ENCODE results near the gene LY86. TPM values are rescaled to one million over a fixed set of nuclear protein-coding genes. Genes with fewer than 3 reads are reported as not detected.

The LY86 gene
- polyA plus RNA-seq, 5 donors, result 2.1 to 3.8 (median 2.3) TPM

- DNase-seq, result no peak
Observed at GRCh38 chr6:6678811-6679210, 90.3 kb downstream of the LY86 start.

DNA sequence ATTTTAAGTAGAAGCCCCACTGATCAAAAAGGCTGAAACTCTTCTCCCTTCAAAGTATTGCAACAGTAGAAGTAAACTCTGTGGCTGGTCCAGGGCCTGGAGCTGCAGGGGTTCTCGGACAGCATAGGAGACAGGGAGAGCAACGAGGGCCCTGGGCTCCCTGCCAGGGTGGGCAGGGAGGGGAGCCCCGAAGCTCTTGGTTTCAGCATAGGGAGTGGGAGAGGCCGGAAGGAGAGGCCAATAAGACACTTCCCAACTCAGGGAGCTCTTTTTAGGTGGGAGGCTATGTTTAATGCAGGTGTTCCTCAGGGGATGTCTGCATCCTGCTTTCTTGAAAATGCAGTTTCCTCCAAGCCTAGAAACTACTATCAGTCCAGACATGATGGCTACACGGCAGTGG is 91.1 kb downstream of the LY86 start:
- DNase-seq, result no peak

- no peak for DNase-seq
Observed at GRCh38 chr6:6680526-6680925, 92.0 kb downstream of the LY86 start.

- no peak for DNase-seq
Observed at GRCh38 chr6:6681075-6681849, 92.7 kb downstream of the LY86 start.

DNA sequence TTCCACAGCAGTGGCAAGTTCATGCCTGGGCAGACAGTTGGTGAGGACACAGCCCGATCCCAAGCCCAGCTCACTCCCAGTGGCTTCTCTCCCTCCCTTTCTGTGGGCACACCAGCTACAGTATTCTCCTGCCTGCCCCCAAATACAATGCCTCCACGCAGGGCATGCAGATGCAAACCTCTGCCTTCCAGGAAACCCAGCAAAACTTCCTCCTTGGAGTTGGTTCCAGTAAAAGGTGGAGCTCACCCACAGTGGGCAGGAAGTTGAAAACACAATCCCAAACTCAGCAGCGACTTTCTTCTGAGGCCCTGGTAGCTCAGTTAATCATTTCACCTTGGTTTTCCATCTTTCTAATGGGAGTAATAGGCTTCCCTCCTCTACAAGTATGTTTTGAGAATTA is 93.7 kb downstream of the LY86 start:
- DNase-seq, result no peak

- no peak for DNase-seq
Observed at GRCh38 chr6:6683969-6684833, 95.7 kb downstream of the LY86 start.

DNA sequence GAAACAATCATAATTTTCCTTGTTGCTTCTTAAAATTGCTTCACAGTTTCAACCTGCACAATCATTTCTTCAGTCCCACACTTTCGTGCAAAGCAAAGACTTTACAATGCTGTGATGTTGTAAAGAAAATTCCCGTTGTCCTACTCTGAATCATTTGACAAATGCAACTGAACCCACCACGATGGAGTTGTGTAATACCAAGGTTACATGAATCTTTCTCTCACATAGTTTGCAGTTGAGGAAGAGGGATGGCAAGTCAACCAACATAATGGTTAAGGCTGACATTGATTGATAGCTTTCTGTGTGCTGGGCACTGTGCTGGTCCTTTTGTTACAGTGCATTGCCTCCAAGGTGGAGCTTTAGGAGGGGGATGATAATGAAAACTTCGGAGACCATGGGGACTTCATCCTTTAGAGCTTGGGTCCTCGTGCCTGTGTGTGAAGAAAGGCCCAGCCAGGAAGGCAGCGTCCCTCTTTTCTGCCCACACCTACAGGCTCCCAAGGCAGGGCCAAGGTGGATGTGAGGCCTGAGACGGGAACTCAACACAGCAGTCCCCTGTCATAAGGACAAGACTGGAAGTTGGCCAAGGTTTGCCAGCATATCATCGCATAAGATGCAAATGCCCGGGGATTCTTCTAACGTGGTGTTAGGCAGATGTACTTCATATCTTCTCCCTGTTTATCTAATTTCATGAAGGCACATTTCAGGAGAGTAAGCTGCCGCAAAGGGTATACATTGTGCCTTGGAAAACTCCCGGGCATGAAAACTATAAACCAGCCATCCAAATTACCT is 96.9 kb downstream of the LY86 start:
- no peak for DNase-seq

DNA sequence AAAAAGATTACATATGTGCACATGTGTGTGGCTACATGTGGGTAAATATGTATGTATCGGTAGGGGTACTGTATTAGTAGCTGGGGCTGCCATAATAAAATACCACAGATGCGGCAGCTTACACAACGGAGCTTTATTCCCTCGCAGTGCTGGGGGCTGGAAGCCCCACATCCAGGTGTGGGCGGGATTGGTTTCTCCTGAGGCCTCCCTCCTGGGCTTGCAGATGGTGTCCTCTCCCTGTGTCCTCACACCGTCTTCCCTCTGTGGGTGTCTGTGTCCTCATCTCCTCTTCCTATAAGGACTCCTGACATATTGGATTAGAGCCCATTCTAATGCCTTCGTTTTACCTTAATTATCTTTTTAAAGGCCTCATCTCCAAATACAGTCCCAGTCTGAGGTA is 97.7 kb downstream of the LY86 start:
- DNase-seq, result no peak

DNA sequence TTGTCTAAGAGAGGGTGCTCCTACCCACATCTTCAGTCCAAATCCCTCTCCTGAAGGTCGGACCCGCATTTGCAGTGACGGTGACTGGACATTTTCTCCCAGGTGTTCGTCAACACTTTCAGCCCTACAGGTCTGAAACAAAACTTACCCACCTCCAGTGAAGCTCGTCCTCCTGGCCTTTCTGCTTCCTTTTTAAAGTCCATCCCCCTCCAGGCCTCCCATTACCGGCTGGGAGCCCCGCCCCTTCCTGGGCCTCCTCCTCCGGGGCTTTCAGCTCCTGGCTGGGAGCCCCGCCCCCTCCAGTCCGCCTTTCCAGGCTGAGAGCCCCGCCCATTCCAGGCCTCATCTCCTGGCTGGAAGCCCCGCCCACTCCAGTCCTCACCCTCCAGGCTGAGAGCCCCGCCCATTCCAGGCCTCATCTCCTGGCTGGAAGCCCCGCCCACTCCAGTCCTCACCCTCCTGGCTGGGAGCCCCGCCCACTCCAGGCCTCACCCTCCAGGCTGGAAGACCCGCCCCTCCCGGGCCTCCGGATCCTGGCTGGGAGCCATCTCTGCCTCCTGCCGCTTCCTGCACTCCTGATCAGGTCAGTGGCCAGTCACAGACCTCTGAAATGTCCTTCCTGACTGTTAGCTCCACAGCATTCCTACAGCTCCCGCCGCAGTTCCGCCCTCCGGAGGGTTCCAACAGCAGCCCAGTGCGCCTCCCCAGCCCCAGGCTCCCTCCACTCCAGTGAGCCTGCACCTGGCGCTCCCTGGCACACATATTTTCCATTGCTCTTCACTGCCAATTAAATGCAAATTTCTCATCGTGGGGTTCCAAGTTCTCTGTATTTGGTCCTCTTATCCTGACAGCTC is 98.5 kb downstream of the LY86 start:
- peak; percentile 67 to 72 for DNase-seq

DNA sequence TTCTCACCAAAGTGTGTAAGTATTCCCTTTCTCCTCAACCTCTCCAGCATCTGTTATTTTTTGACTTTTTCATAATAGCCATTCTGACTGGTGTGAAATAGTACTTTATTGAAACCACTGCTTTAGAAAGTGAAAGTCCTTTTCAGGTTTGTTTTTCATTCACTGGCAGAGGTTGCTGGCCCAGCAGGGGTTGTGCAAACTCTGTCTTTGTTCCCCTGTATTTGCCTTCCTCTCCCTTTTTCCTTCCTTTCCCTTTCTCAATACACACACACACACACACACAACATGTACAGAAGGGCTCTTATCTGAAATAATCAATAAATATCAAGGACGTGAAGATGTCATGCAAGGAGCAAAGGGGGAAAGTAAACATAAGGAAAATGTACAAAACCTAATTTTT is 99.8 kb downstream of the LY86 start:
- no peak for DNase-seq

DNA sequence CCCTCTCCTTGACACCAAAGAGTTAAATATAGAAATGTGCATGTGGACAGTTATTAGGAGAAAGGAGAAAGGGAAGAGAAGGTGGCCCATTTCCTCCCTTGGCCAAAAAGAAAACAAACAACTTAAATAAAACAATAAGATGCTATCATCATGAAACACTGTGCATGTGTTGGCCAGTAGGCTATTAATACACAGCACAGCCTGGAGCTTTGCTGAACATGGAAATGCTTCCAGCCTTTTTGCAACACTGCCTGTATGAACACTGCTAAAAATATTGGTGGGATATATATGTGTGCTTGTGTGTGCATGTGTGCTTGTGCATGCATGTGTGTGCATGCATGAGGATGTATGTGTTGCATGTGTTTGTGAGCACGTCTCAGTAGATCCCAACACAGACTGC is 100.4 kb downstream of the LY86 start:
- DNase-seq, result no peak

GRCh38 chr6:6689400-6690143 is 101.1 kb downstream of the LY86 start:
- no peak for DNase-seq

DNA sequence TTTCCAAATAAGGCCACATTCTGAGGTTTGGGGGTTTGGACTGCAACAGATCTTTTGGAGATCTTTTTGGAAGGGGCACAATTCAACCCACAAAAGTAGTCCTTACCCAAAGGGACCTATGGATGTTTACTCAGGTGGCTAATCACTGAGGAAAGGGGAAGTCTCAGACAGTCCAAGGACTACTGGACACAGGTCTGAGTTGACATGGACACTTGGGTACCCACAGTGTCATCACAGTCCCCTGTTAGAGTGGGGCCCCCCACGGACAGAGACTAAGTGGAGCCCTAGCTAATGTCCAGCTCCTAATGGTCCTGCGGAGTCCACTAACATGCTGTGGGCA is 101.6 kb downstream of the LY86 start:
- no peak for DNase-seq

DNA sequence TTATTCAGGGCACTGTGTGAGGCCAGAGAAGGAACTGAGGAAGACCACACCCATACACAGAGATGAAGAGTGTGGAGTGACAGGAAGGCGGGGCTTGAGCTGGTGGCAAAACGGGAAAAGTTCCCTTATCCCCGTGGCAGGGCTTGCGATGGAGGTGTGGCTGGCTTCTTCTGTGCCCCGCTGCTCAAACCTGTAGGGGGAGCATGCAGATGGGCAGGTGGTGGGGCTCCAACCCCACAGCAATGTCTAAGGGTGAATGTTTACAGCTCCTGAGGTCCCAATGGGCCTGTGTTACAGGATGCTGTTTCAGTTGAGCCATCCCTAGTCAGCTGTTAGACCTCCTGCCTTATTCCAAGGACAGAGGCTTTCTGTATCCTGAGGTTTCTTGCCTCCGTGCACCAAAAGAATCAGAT is 105.9 kb downstream of the LY86 start:
- DNase-seq, result no peak

DNA sequence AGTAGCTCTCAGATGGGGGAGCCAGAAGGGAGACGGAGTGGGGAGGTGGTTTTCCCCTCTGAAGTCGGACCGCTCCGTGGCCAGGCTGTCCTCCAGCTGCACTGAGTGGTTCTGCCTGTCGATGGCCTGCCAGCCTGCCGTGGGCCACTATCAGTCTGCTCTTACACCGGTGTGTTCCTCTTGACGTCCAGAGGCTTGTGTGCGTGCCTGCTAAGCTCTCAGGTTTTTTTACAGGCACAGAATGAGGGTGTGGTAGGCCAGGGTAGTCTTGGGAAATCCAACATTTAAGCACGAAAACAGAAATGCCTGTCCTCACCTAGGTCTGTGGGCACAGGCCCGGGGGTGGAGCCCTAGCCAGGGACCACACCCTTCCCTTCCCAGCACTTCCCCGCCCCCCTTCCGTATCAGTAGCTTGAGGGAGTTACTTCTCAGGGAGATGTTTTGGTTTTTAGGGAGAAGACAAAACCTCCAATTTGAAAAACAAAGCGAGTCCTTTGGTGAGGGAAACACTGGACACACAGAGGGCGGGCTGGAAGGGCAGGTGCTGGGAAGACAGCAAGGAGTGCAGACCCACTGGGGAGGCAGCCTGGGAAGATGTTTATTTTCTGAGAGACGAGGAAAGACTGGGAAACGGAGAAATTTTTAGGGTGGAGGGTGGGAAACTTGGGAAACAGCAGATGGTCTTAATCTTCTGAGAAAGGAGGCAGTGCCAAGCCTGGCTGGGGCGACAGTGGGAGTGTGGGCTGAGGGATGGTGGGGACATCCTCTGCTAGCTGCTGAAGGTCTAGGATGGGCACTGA is 106.5 kb downstream of the LY86 start:
- DNase-seq, result no peak

DNA sequence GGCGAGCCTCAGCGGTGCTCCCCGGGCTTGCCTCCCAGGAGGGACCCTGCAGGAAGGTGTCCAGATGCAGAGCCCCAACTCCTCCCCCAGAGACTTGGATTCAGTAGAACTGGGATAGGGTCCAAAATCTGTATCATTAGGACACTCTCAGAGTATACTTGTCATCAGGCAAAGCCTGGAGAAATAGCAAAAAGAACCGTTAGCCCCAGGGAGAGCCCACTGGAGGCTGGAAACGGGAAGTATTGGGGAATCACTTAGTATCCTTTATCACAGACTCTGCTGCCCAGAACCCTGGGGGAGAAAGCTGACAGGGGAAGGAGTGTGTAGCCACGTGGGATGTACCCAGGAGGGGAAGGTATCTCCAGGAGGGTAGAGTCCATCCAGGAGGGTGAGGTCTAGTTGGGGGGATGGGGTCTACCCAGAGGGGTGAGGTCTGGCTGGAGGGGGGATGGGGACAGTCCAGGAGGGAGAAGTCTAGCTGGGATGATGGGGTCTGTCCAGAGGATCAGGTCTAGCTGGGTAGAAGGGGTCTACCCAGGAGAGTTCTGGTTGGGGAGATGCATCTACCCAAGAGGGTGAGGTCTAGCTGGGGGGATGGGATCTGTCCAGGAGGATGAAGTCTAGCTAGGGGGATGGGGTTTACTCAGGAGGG is 107.2 kb downstream of the LY86 start:
- no peak for DNase-seq

DNA sequence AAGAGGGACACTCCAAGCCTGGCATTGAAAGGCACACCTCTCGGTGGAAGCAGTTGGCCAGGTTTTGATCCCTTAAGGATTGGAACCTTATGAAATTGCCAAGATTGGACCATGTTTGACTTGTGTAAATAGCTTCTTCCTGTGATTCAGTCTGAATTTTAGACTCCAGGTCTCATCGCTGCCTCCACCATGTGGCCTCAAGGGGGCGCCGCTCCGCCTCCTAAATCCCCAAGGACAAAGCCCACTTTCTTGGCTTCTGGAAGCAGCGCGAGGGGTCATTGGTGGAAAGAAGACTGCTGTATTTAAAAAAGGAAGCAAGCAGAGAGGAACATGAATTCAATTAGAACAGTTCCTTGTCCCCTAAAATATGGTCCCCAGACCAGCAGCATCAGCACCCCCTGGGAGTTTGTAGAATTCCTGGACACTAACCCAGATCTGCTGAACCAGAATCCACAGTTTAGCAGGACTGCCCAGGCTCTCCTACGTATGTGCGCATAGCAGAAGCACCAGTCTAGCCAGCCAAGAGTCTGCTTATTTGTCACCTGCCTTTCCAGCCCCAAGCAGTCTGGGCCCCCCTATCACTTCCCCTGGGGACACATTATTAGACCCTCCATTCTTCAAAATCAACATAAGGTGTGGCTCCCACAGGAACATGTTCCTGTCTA is 108.5 kb downstream of the LY86 start:
- no peak for DNase-seq

GRCh38 chr6:6697620-6698019 is 109.1 kb downstream of the LY86 start:
- no peak for DNase-seq
